ENCODE data around the gene NAV2. TPM values are rescaled to one million over a fixed set of nuclear protein-coding genes. Genes with fewer than 3 reads are reported as not detected.

NAV2 gene
- total and polyA plus RNA-seq, 2 experiments from 2014 or later: 26.0 to 45.0 TPM

DNA sequence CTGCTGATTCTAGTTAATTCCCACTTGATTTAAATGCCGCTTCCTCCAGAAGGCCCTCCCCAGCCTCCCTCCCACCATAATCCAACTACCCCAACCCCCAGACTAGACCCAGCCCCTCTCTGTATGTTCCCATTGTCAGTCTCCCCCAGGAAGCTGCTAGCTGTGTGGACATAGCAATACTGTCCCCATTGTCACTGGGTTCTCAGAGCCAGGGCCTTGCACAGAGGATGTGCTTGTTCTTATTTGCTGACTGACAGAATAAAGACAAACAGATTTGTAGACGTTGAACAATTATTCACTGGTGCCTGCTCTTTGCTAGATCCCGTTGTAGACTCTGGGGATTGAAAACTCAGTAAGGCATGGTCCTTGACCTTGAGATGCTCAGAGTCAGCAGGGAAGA lies 45.7 kb upstream of the NAV2 start (continued):
- TF ChIP-seq, protein P1, sequence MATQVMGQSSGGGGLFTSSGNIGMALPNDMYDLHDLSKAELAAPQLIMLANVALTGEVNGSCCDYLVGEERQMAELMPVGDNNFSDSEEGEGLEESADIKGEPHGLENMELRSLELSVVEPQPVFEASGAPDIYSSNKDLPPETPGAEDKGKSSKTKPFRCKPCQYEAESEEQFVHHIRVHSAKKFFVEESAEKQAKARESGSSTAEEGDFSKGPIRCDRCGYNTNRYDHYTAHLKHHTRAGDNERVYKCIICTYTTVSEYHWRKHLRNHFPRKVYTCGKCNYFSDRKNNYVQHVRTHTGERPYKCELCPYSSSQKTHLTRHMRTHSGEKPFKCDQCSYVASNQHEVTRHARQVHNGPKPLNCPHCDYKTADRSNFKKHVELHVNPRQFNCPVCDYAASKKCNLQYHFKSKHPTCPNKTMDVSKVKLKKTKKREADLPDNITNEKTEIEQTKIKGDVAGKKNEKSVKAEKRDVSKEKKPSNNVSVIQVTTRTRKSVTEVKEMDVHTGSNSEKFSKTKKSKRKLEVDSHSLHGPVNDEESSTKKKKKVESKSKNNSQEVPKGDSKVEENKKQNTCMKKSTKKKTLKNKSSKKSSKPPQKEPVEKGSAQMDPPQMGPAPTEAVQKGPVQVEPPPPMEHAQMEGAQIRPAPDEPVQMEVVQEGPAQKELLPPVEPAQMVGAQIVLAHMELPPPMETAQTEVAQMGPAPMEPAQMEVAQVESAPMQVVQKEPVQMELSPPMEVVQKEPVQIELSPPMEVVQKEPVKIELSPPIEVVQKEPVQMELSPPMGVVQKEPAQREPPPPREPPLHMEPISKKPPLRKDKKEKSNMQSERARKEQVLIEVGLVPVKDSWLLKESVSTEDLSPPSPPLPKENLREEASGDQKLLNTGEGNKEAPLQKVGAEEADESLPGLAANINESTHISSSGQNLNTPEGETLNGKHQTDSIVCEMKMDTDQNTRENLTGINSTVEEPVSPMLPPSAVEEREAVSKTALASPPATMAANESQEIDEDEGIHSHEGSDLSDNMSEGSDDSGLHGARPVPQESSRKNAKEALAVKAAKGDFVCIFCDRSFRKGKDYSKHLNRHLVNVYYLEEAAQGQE (IDR thresholded peaks at IDR 0.05; ENCODE audit: unreplicated experiment): no peak
- no peak for TF ChIP-seq ZNF114 (CRISPR knock-in tag; IDR thresholded peaks at IDR 0.05)
- no peak for TF ChIP-seq CREB1 (CRISPR knock-in tag; IDR thresholded peaks at IDR 0.05; ENCODE audit: low read depth)
- no peak for TF ChIP-seq JUNB (IDR thresholded peaks at IDR 0.05; ENCODE audit: unreplicated experiment)
- TF ChIP-seq, protein P2, sequence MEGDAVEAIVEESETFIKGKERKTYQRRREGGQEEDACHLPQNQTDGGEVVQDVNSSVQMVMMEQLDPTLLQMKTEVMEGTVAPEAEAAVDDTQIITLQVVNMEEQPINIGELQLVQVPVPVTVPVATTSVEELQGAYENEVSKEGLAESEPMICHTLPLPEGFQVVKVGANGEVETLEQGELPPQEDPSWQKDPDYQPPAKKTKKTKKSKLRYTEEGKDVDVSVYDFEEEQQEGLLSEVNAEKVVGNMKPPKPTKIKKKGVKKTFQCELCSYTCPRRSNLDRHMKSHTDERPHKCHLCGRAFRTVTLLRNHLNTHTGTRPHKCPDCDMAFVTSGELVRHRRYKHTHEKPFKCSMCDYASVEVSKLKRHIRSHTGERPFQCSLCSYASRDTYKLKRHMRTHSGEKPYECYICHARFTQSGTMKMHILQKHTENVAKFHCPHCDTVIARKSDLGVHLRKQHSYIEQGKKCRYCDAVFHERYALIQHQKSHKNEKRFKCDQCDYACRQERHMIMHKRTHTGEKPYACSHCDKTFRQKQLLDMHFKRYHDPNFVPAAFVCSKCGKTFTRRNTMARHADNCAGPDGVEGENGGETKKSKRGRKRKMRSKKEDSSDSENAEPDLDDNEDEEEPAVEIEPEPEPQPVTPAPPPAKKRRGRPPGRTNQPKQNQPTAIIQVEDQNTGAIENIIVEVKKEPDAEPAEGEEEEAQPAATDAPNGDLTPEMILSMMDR (conservative IDR thresholded peaks at IDR 0.05; ENCODE audit: low read depth in 2 of 2): no peak
- TF ChIP-seq NANOG (IDR thresholded peaks at IDR 0.05; ENCODE audit: borderline replicate concordance): no peak
- TF ChIP-seq, protein P3, sequence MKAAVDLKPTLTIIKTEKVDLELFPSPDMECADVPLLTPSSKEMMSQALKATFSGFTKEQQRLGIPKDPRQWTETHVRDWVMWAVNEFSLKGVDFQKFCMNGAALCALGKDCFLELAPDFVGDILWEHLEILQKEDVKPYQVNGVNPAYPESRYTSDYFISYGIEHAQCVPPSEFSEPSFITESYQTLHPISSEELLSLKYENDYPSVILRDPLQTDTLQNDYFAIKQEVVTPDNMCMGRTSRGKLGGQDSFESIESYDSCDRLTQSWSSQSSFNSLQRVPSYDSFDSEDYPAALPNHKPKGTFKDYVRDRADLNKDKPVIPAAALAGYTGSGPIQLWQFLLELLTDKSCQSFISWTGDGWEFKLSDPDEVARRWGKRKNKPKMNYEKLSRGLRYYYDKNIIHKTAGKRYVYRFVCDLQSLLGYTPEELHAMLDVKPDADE (IDR thresholded peaks at IDR 0.05): no peak
- no peak for TF ChIP-seq POLR2AphosphoS5 (IDR thresholded peaks at IDR 0.05; ENCODE audit: low read depth)
- no peak for TF ChIP-seq ZNF331 (CRISPR knock-in tag; IDR thresholded peaks at IDR 0.05; ENCODE audit: low read depth)
- TF ChIP-seq EZH2phosphoT487 (IDR thresholded peaks at IDR 0.05; ENCODE audit: unreplicated experiment): no peak
- TF ChIP-seq EZH2 (IDR thresholded peaks at IDR 0.05; ENCODE audit: low read depth, unreplicated experiment): no peak
- no peak for TF ChIP-seq STAT1 (IDR thresholded peaks at IDR 0.05; ENCODE audit: unreplicated experiment)

DNA sequence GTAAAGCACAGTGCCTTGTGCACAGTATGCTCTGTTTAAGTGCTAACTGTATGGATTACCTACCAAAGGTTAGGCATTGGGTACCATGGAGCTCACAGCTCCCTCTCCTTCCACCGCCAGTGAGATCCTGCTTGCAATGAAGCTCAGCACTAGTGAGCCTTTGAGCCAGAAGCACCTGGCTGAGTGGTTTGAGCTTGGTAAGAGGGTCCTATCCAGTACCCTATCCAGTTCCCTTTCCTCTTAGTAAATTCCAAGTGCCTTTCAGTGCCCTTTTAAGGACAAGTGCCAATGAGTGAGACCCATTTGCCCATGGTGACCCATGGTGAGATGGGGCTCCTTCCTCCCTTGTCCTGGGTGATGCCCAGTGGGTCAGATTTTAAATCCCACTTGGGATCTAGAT lies 43.1 kb upstream of the NAV2 start:
- no peak overlapping the region for H3K27ac Mint-ChIP-seq
- ATAC-seq (no peak), DNase-seq (ENCODE audit: low spot score) (no peak)
- H3K4me1 ChIP-seq (ENCODE audit: insufficient read depth): peaks cover 13% of the 10 kb centered on the region
- no peaks in the 10 kb centered on the region for H3K9me2 ChIP-seq (ENCODE audit: insufficient read depth)
- peaks cover 7% of the 10 kb centered on the region for H3K27me3 Mint-ChIP-seq (ENCODE audit: insufficient read depth, low read depth, poor library complexity)
- H3K9me3 Mint-ChIP-seq: no peaks in the 10 kb centered on the region
- no peak overlapping the region for H3K4me3 ChIP-seq
- H3K79me2 ChIP-seq (replicated peaks; ENCODE audit: insufficient read depth): no peaks in the 10 kb centered on the region
- no peaks in the 10 kb centered on the region for H3K36me3 ChIP-seq (ENCODE audit: insufficient read depth)
- H3K27ac ChIP-seq (ENCODE audit: low read depth): no peak overlapping the region
- H3F3A ChIP-seq (replicated peaks; ENCODE audit: low read depth): peaks cover 3% of the 10 kb centered on the region; the same call in 1 of the 2 replicates
- H2AFZ ChIP-seq: no peak overlapping the region
- H3K4me2 ChIP-seq: no peak overlapping the region
- H3K27me3 ChIP-seq (ENCODE audit: insufficient read depth): no peaks in the 10 kb centered on the region
- no peak overlapping the region for H3K4me3 Mint-ChIP-seq
- H3K4me1 Mint-ChIP-seq: peaks cover 28% of the 10 kb centered on the region
- H3K36me3 Mint-ChIP-seq (ENCODE audit: low read depth): no peaks in the 10 kb centered on the region
- no peaks in the 10 kb centered on the region for H4K20me1 ChIP-seq (replicated peaks; ENCODE audit: insufficient read depth)
- TF ChIP-seq, protein P1 (IDR thresholded peaks at IDR 0.05; ENCODE audit: unreplicated experiment): no peak
- TF ChIP-seq EZH2 (IDR thresholded peaks at IDR 0.05; ENCODE audit: low read depth, unreplicated experiment) (no peak), POLR2AphosphoS5 (IDR thresholded peaks at IDR 0.05; ENCODE audit: low read depth) (no peak), STAT1 (IDR thresholded peaks at IDR 0.05; ENCODE audit: unreplicated experiment) (no peak), CREB1 (CRISPR knock-in tag; IDR thresholded peaks at IDR 0.05; ENCODE audit: low read depth) (no peak), EZH2phosphoT487 (IDR thresholded peaks at IDR 0.05; ENCODE audit: unreplicated experiment) (no peak), JUNB (IDR thresholded peaks at IDR 0.05; ENCODE audit: unreplicated experiment) (no peak)
- TF ChIP-seq, protein P2 (conservative IDR thresholded peaks at IDR 0.05; ENCODE audit: low read depth in 2 of 2): no peak

All from GM23338 (cell line).